Measurements from ENCODE around the gene CSF3R. TPM values are rescaled to one million over a fixed set of nuclear protein-coding genes. Genes with fewer than 3 reads are reported as not detected.

The CSF3R gene
- polyA plus RNA-seq, 1 experiment: not detected

- Histone ChIP-seq H3K36me3 (ENCODE audit: control insufficient read depth, insufficient read depth, low read length) (peaks cover 6% of the 10 kb centered on the region), H3K4me3 (ENCODE audit: low read depth, low read length) (peak within 1 kb of the TSS; percentile 70), H3K27me3 (ENCODE audit: control insufficient read depth, insufficient read depth, low read length) (no peaks in the 10 kb centered on the region)
- no peak for TF ChIP-seq CTCF (IDR thresholded peaks at IDR 0.05; ENCODE audit: insufficient read depth, low read depth, low read length)
- DNase-seq (ENCODE audit: low read depth): peak; percentile 76
- CTCF ChIA-PET: interaction anchor here (0.8 to 1.0 kb wide), 5 partner anchors 11 to 131 kb away, joined by 3 to 5 read pairs (median 4); no protein-coding TSS in a partner anchor
- POLR2A ChIA-PET: interaction anchor here (0.5 to 1.5 kb wide), 4 partner anchors 12 to 1284 kb away, joined by 3 to 12 read pairs (median 6); partner anchors contain the start of gene MRPS15
These were observed 32.3 kb downstream of the CSF3R start, which contains the start of gene OSCP1 for GRCh38 chr1:36450270-36450918. OSCP1 (minus strand) TSS chr1:36450451; CDS start chr1:36450369, 82 bp downstream.

- TF ChIP-seq CTCF (IDR thresholded peaks at IDR 0.05; ENCODE audit: insufficient read depth, low read depth, low read length): no peak
- CTCF ChIA-PET: interaction anchor here (0.7 kb wide), 1 partner anchor 10 kb away, joined by 3 read pairs; no protein-coding TSS in a partner anchor
- Histone ChIP-seq H3K36me3 (ENCODE audit: control insufficient read depth, insufficient read depth, low read length) (no peaks in the 10 kb centered on the region; the same call in 1 of the 2 replicates), H3K4me3 (ENCODE audit: low read depth, low read length) (no peak overlapping the region), H3K27me3 (ENCODE audit: control insufficient read depth, insufficient read depth, low read length) (no peaks in the 10 kb centered on the region)
- POLR2A ChIA-PET: no interaction called here
- no peak for DNase-seq (ENCODE audit: low read depth)
These were observed 34.1 kb downstream of the CSF3R start for GRCh38 chr1:36448530-36449056.

GRCh38 chr1:36447450-36447849 lies 35.3 kb downstream of the CSF3R start:
- Histone ChIP-seq H3K27me3 (ENCODE audit: control insufficient read depth, insufficient read depth, low read length) (no peaks in the 10 kb centered on the region), H3K4me3 (ENCODE audit: low read depth, low read length) (no peak overlapping the region), H3K36me3 (ENCODE audit: control insufficient read depth, insufficient read depth, low read length) (no peaks in the 10 kb centered on the region)
- ChIA-PET POLR2A (no interaction called here), CTCF (no interaction called here)
- TF ChIP-seq CTCF (IDR thresholded peaks at IDR 0.05; ENCODE audit: insufficient read depth, low read depth, low read length): no peak
- DNase-seq (ENCODE audit: low read depth): no peak

GRCh38 chr1:36446746-36447145 lies 36.0 kb downstream of the CSF3R start:
- H3K36me3 ChIP-seq (ENCODE audit: control insufficient read depth, insufficient read depth, low read length): no peaks in the 10 kb centered on the region
- no peak overlapping the region for H3K4me3 ChIP-seq (ENCODE audit: low read depth, low read length)
- no peaks in the 10 kb centered on the region for H3K27me3 ChIP-seq (ENCODE audit: control insufficient read depth, insufficient read depth, low read length)
- CTCF ChIA-PET: no interaction called here
- DNase-seq (ENCODE audit: low read depth): no peak
- POLR2A ChIA-PET: no interaction called here
- no peak for TF ChIP-seq CTCF (IDR thresholded peaks at IDR 0.05; ENCODE audit: insufficient read depth, low read depth, low read length)

GRCh38 chr1:36446271-36446670 lies 36.4 kb downstream of the CSF3R start:
- CTCF ChIA-PET: interaction anchor here (1.6 kb wide), 1 partner anchor 103 kb away, joined by 4 read pairs; no protein-coding TSS in a partner anchor

More at GRCh38 chr1:36446271-36446670, 36.4 kb downstream of the CSF3R start:
- H3K27me3 ChIP-seq (ENCODE audit: control insufficient read depth, insufficient read depth, low read length): no peaks in the 10 kb centered on the region
- no peak for TF ChIP-seq CTCF (IDR thresholded peaks at IDR 0.05; ENCODE audit: insufficient read depth, low read depth, low read length)
- no peak for DNase-seq (ENCODE audit: low read depth)
- POLR2A ChIA-PET: no interaction called here
- no peak overlapping the region for H3K4me3 ChIP-seq (ENCODE audit: low read depth, low read length)
- no peaks in the 10 kb centered on the region for H3K36me3 ChIP-seq (ENCODE audit: control insufficient read depth, insufficient read depth, low read length)

Data from BJ (cell line).